MM.1S (cell line): Measurements from ENCODE around the gene CNBP.
A peak's percentile ranks its signal among the peaks of the same experiment; 100 is the strongest.

Source experiments
- DNase-seq: peaks from one replicate; pipeline ENCODE4 v3.0.0-alpha.2; 2015
- H2AFZ ChIP-seq: fragments of 300-600 bp; sonication (generic); 2 replicates; pipeline ENCODE4 v1.6.0; 2016; ENCODE audit warnings: antibody characterized with exemption, low read length
- H3F3A ChIP-seq: fragments of 300-600 bp; sonication (generic); 2 replicates; pipeline ENCODE4 v1.6.1; 2016; ENCODE audit warnings: mild to moderate bottlenecking, antibody characterized with exemption, low read length, moderate library complexity, mixed read lengths; ENCODE audit not compliant: insufficient read depth
- H3K27ac ChIP-seq: fragments of 300-600 bp; sonication (generic); 2 replicates; pipeline ENCODE4 v1.5.1; 2016; ENCODE audit warnings: mild to moderate bottlenecking, low read length
- H3K27me3 ChIP-seq: fragments of 300-600 bp; sonication (generic); replicated peaks from 2 replicates; pipeline ENCODE4 v1.6.0; 2016; ENCODE audit warnings: low read length; ENCODE audit not compliant: insufficient read depth
- H3K36me3 ChIP-seq: fragments of 300-600 bp; sonication (generic); replicated peaks from 2 replicates; pipeline ENCODE4 v1.6.1; 2016; ENCODE audit warnings: mild to moderate bottlenecking, low read length, mixed read lengths; ENCODE audit not compliant: insufficient read depth
- H3K4me1 ChIP-seq: fragments of 300-600 bp; sonication (generic); 2 replicates; pipeline ENCODE4 v1.6.1; 2016; ENCODE audit warnings: low read length, mixed read lengths
- H3K4me2 ChIP-seq: fragments of 300-600 bp; sonication (generic); 2 replicates; pipeline ENCODE4 v1.6.0; 2016; ENCODE audit warnings: low read depth, low read length
- H3K4me3 ChIP-seq: fragments of 300-600 bp; sonication (generic); 2 replicates; pipeline ENCODE4 v1.5.1; 2016; ENCODE audit warnings: low read length, mixed read lengths
- H3K79me2 ChIP-seq: fragments of 300-600 bp; sonication (generic); 2 replicates; pipeline ENCODE4 v1.6.1; 2016; ENCODE audit warnings: mixed run types, low read length, mixed read lengths
- H3K9ac ChIP-seq: fragments of 300-600 bp; sonication (generic); 2 replicates; pipeline ENCODE4 v1.6.1; 2016; ENCODE audit warnings: low read length, mixed read lengths
- H3K9me2 ChIP-seq: fragments of 300-600 bp; sonication (generic); replicated peaks from 2 replicates; pipeline ENCODE4 v1.6.1; 2016; ENCODE audit warnings: mild to moderate bottlenecking, low read length, mixed read lengths; ENCODE audit not compliant: insufficient read depth
- H3K9me3 ChIP-seq: fragments of 300-600 bp; sonication (generic); replicated peaks from 2 replicates; pipeline ENCODE4 v1.6.1; 2016; ENCODE audit warnings: mild to moderate bottlenecking, low read length, mixed read lengths; ENCODE audit not compliant: insufficient read depth
- H4K20me1 ChIP-seq: fragments of 300-600 bp; sonication (generic); 2 replicates; pipeline ENCODE4 v1.6.1; 2016; ENCODE audit warnings: mild to moderate bottlenecking, low read length, moderate library complexity, mixed read lengths; ENCODE audit not compliant: insufficient read depth
- EZH2 ChIP-seq: fragments of 300-600 bp; sonication (generic); optimal IDR thresholded peaks from 2 replicates; pipeline ENCODE3; 2017; ENCODE audit warnings: low read depth, mild to moderate bottlenecking, antibody characterized with exemption, low read length, mixed read lengths
- EZH2phosphoT487 ChIP-seq: fragments of 300-600 bp; sonication (generic); IDR thresholded peaks from 2 replicates; pipeline ENCODE4 v1.6.1; 2018; ENCODE audit warnings: antibody characterized with exemption, low read length
- TF ChIP-seq, protein P1 (sequence below): fragments of 300-600 bp; sonication (generic); IDR thresholded peaks from 2 replicates; pipeline ENCODE4 v1.5.1; 2016; ENCODE audit warnings: antibody characterized with exemption, low read length, mixed read lengths

CNBP gene

DNA sequence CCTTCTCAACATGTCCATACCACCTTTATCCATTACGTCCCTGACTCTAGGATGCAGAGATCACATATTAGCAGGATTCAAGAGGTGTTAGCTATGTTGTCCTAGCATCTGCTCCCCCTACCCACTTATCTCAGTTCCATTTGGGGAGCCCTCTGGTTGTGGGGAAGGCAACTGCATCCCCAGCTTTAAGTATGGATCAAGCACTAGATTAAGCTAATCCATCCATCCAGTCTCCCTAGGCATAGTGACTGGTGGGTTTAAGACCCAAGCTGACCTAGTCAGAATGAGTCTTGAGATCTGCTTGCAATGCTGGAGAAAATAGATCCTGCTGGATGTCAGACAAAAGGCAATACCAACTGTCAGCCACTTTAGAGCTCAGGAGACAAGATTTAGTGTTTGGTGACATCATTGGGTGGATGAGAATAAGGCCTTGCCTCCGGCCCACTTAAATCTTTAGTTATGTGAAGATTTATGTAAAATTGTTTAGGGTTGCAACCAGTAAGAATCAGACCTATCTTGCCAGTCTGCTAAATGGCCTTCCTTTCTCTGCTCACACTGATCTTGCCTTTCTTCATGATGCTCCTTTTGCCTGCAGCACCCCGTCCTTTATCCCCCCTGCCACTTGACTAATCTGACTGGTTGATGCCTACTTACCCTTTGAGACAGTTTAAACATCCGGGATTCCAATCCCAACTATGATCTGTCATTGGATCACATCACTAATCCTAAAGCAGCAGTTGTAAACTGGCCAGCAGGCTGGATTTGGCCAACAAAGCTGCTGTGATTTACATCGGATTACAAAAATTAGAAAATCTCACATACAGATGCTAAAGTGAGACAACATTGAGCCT lies 20.7 kb downstream of the CNBP start:
- Histone ChIP-seq H3K9ac (peak overlapping the region; percentile 87; the same call in 1 of the 2 replicates), H3K9me3 (no peaks in the 10 kb centered on the region), H3F3A (peaks cover 35% of the 10 kb centered on the region), H3K27me3 (no peaks in the 10 kb centered on the region), H2AFZ (no peak overlapping the region), H3K4me2 (peak overlapping the region; percentile 86), H3K4me3 (peak overlapping the region; percentile 78), H3K27ac (peak overlapping the region; percentile 91; the same call in 1 of the 2 replicates), H3K79me2 (peaks cover 27% of the 10 kb centered on the region), H3K36me3 (peaks cover 12% of the 10 kb centered on the region; the same call in 1 of the 2 replicates), H3K4me1 (peaks cover 14% of the 10 kb centered on the region), H4K20me1 (no peaks in the 10 kb centered on the region; the same call in 1 of the 2 replicates), H3K9me2 (no peaks in the 10 kb centered on the region)
- DNase-seq, result no peak
- no peak for TF ChIP-seq EZH2phosphoT487
- TF ChIP-seq, protein P1, sequence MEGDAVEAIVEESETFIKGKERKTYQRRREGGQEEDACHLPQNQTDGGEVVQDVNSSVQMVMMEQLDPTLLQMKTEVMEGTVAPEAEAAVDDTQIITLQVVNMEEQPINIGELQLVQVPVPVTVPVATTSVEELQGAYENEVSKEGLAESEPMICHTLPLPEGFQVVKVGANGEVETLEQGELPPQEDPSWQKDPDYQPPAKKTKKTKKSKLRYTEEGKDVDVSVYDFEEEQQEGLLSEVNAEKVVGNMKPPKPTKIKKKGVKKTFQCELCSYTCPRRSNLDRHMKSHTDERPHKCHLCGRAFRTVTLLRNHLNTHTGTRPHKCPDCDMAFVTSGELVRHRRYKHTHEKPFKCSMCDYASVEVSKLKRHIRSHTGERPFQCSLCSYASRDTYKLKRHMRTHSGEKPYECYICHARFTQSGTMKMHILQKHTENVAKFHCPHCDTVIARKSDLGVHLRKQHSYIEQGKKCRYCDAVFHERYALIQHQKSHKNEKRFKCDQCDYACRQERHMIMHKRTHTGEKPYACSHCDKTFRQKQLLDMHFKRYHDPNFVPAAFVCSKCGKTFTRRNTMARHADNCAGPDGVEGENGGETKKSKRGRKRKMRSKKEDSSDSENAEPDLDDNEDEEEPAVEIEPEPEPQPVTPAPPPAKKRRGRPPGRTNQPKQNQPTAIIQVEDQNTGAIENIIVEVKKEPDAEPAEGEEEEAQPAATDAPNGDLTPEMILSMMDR, result peak; percentile 40

DNA sequence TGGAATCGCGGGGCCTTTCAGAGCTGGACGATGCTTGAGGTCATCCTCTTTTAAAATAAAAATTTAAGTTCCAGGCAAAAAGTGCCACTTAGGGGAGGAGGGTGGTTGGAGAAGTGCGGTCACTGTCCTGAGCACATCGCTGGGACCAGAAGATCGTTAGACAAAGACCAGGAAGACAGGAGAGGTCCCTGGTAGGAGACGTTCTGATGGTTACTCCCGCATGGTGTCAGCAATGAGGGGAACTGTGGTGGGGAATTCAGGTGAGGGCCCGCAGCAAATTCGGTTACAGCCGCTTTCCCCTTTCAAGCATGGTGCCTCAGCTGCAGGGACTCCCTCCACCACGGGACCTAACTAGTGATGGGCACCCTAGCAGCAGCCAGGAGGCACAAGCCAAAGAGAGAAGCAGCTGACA lies 21.8 kb downstream of the CNBP start:
- H4K20me1 ChIP-seq, result no peaks in the 10 kb centered on the region
- peak overlapping the region; percentile 71 for H2AFZ ChIP-seq
- H3K4me2 ChIP-seq, result peak overlapping the region; percentile 86
- peaks cover 27% of the 10 kb centered on the region for H3F3A ChIP-seq
- H3K36me3 ChIP-seq, result peaks cover 5% of the 10 kb centered on the region; the same call in 1 of the 2 replicates
- H3K27ac ChIP-seq, result peak overlapping the region; percentile 91
- H3K4me1 ChIP-seq, result peaks cover 14% of the 10 kb centered on the region
- peak overlapping the region; percentile 87 for H3K9ac ChIP-seq
- H3K9me3 ChIP-seq, result no peaks in the 10 kb centered on the region
- TF ChIP-seq EZH2, result no peak
- no peak for TF ChIP-seq EZH2phosphoT487
- TF ChIP-seq, protein P1, result no peak
- peaks cover 22% of the 10 kb centered on the region for H3K79me2 ChIP-seq
- H3K27me3 ChIP-seq, result no peaks in the 10 kb centered on the region
- H3K9me2 ChIP-seq, result no peaks in the 10 kb centered on the region
- DNase-seq, result peak; percentile 45
- peak overlapping the region; percentile 78 for H3K4me3 ChIP-seq

DNA sequence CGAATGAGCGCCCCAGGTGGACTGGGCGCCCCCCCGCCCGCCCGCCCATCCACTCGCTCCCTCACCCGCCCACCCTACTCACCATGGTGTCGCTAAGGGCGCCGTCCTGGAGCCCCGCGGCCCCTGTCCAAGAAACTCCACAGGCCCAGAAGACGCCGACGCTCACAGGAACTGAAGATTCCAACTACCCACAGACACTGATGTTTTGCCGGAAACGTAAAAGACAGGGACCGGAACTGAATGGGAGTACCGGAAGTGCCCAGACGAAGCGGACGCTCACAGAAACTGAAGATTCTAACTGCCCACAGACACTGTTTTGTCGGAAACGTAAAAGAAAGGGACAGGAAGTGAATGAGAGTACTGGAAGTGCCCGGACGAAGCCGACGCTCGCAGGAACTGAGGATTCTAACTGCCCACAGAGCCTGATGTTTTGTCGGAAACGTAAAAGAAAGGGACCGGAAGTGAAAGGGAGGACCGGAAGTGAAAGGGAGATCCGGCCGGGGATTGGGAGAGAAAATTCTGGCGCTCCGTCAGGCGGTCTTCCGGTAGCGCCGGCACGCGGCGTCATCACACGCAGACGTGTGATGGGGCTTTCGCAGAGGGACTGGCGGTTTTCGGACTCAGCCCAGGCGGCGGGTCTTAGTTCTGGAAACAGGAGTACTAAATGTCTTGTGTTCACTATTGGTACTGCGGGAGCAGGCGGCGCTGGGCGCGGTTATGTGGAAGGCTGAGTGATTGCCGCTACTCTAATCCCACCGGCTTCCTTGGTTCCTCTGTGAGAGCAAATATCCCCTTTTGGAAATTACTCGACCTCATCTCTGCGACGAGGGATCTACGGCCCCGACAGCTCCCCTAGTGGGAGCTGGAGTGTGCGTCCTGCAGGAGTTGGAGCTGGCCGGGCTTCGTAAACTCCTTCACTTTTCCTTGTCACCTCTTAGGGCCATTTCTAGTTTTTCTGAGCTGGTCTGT lies 22.5 kb downstream of the CNBP start, which contains the start of gene ISY1:
Gene ISY1 (minus strand): TSS at position 173 of the 969 bp plus-strand sequence. CDS start 88 bp downstream, at position 85.
- TF ChIP-seq EZH2 (no peak), EZH2phosphoT487 (no peak)
- TF ChIP-seq, protein P1, result peak; percentile 80
- H3K9me2 ChIP-seq, result no peaks in the 10 kb centered on the region
- H3K27ac ChIP-seq, result peak within 1 kb of the TSS; percentile 91
- H3K36me3 ChIP-seq, result peaks cover 9% of the 10 kb centered on the region; the same call in 1 of the 2 replicates
- H3K9ac ChIP-seq, result peak within 1 kb of the TSS; percentile 87
- H3K4me3 ChIP-seq, result peak within 1 kb of the TSS; percentile 78
- peaks cover 22% of the 10 kb centered on the region for H3K79me2 ChIP-seq
- peaks cover 27% of the 10 kb centered on the region for H3F3A ChIP-seq
- DNase-seq, result peak; percentile 95
- peak within 1 kb of the TSS; percentile 86 for H2AFZ ChIP-seq
- H3K4me2 ChIP-seq, result peak within 1 kb of the TSS; percentile 86
- no peaks in the 10 kb centered on the region for H3K9me3 ChIP-seq
- H3K4me1 ChIP-seq, result peaks cover 14% of the 10 kb centered on the region
- no peaks in the 10 kb centered on the region for H4K20me1 ChIP-seq
- no peaks in the 10 kb centered on the region for H3K27me3 ChIP-seq
